Superior temporal gyrus (tissue), 1 donor: ENCODE results near the gene ACR.
"Not testable (repeated sequence)": the region's sequence is repeated elsewhere in the genome, so short reads cannot be mapped to it uniquely, and the experiment has no call there.

ENCODE experiments used
- DNase-seq: peaks from one replicate; pipeline ENCODE4 v3.0.0-alpha.2; 2016; ENCODE audit errors: extremely low spot score

Gene ACR

GRCh38 chr22:50732681-50733080 lies 5.3 kb upstream of the ACR start:
- DNase-seq: no peak

GRCh38 chr22:50733521-50734342 lies 4.3 kb upstream of the ACR start:
- DNase-seq: peak; percentile 78

GRCh38 chr22:50734343-50734771 lies 3.6 kb upstream of the ACR start:
- DNase-seq: no peak

- DNase-seq: no peak
These were observed 2.8 kb upstream of the ACR start for GRCh38 chr22:50734986-50735738.

GRCh38 chr22:50735739-50736030 lies 2.3 kb upstream of the ACR start:
- DNase-seq: no peak

GRCh38 chr22:50738649-50739227 lies 734 bp downstream of the ACR start:
- DNase-seq: no peak

- no peak for DNase-seq
These were observed 1.3 kb downstream of the ACR start for GRCh38 chr22:50739279-50739691.

GRCh38 chr22:50739894-50740293 lies 1.9 kb downstream of the ACR start:
- DNase-seq: peak; percentile 4

- DNase-seq: not testable (repeated sequence)
These were observed 2.7 kb downstream of the ACR start for GRCh38 chr22:50740714-50741113.

- DNase-seq: not testable (repeated sequence)
These were observed 6.4 kb downstream of the ACR start for GRCh38 chr22:50744424-50744823.

- not testable (repeated sequence) for DNase-seq
These were observed 9.5 kb downstream of the ACR start for GRCh38 chr22:50747521-50747920.

GRCh38 chr22:50748630-50749029 lies 10.6 kb downstream of the ACR start:
- not testable (repeated sequence) for DNase-seq

GRCh38 chr22:50749302-50750074 lies 11.5 kb downstream of the ACR start:
- not testable (repeated sequence) for DNase-seq

- not testable (repeated sequence) for DNase-seq
These were observed 17.2 kb downstream of the ACR start for GRCh38 chr22:50755251-50755650.

GRCh38 chr22:50756406-50756805 lies 18.4 kb downstream of the ACR start:
- not testable (repeated sequence) for DNase-seq

- peak; percentile 14 for DNase-seq
These were observed 19.0 kb downstream of the ACR start for GRCh38 chr22:50756949-50757491.

GRCh38 chr22:50759597-50760341 lies 21.8 kb downstream of the ACR start:
- not testable (repeated sequence) for DNase-seq

GRCh38 chr22:50761829-50762228 lies 23.8 kb downstream of the ACR start:
- DNase-seq: not testable (repeated sequence)

GRCh38 chr22:50764288-50764687 lies 26.3 kb downstream of the ACR start:
- not testable (repeated sequence) for DNase-seq

GRCh38 chr22:50775132-50775531 lies 37.1 kb downstream of the ACR start:
- peak; percentile 7 for DNase-seq

GRCh38 chr22:50777631-50778030 lies 39.6 kb downstream of the ACR start:
- not testable (repeated sequence) for DNase-seq
